ENCODE data around the gene SHROOM3.

The SHROOM3 gene

DNA sequence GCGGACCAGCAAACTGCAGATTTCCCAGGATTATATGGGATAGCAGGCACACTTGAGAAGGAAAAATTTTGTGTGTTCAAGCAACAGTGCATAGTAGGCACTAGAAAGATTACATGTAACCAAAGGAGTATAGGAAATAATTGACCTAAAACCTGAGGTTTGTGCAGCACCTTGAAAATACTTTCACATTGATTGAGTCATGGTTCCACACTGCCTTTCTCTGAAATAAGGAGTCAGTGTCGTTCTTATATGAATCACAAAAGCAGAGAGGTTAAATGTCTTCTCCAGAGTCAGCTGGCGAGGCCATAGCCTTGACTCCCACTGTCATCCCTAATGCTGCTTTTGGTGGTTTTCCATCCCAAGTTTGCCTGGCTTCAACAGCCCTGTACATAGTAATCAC lies 324.0 kb downstream of the SHROOM3 start:
- no peak for DNase-seq

DNA sequence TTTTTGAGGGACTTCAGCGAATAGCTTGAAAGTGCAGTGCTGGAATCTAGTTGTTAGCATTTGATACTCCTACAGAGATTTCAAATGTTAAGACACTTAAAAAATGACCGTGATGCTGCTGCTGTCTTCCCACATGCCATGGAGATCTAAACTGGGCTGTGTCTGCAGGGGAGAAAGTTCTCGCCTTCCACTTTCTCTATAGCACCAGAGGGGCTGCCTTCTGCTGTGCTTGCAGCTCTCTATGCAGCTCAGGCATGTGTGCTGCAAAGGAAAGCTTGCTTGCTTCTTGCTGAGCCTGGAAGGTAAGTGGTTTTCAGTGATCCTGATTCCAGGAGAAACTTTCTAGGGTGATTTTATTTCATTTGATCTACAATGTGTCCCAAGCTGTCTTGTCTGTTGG lies 325.2 kb downstream of the SHROOM3 start:
- DNase-seq = no peak

- DNase-seq = no peak
Measured at GRCh38 chr4:76762137-76763130, 327.4 kb downstream of the SHROOM3 start.

DNA sequence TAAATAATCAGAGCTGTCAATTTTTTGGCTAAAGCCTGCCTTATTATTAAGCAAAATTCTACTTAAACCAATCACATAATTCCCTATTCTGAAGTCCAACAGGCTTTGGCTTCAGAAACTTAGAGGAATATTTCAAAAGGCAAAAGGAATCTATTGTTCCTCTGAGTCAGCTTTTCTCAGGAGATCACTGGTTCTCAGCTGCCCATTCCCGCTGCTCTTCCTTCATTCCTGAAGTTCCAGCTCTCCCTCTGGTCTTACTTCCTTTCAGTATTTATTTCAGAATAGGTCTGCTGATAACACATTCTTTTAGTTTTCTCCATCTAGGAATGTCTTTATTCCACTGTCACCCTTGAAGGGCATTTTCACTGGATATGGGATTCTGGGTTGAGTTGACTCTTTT lies 329.2 kb downstream of the SHROOM3 start:
- no peak for DNase-seq

DNA sequence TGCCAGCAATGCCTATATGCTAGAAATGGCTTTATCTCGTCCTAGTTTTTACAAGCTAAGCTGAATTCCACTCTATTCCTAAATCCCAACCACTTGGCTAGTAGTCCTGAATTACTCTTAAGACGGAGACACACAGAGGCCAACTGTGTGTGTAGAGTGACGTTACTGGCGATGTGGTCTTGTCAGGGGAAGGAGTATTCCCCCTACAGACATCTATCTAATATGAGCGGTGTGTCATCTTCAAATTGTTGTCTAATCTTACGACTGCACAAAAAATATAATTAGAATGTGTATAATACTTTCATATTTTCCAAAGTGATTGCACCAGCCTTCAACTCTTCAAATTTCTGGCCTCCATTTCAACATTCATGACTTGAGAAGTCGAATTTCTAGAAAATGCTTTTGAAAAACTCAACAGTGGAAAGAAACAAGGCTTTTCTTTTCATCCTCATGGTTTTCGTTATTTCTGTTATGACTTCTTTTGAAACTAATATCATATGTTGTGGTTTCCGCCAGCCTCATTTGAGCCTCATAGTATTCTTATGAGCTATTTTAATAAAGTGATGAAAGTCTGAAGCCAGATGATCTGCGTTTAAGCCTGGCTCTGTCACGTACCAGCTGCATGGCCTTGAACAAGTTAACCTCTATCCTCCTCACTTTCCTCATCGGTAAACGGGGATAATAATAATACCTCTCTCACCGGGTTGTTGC lies 330.6 kb downstream of the SHROOM3 start:
- no peak for DNase-seq

- DNase-seq = no peak
Measured at GRCh38 chr4:76767983-76768382, 333.0 kb downstream of the SHROOM3 start.

- no peak for DNase-seq
Measured at GRCh38 chr4:76772498-76773106, 337.6 kb downstream of the SHROOM3 start.

GRCh38 chr4:76773766-76774165 lies 338.7 kb downstream of the SHROOM3 start:
- no peak for DNase-seq

DNA sequence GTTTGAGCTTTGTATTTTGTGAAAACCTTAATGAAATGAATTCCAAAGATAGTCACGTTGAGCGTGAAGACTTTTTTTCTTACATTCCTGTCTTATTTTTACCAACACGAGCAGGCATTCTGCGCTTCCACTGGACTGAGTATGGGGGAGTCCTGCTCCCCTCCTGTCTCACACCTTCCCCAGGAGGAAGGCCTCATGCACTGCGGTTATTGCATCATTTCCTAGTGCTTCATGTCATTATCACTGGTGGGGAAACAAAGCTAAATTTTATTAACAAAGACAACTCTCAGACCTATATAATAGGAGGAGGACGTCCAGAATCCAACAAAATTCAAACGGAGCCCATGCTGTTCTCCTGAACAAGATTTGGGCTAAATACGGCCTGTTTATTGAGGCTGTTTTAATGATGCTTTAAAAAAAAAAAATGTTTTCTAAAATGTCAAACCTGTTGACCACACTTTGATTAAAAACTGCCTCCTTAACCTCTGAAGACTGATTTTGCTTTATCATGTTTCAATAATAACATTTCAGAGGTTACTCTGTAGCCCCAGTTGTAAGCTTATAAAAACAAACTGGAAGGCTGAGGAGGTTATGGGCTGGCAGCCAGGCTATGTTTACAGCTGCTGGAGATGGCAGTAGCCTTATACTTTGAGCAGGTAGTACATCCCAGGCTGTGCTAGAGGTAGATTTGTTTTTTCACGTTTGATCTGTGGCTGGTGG lies 344.9 kb downstream of the SHROOM3 start:
- DNase-seq = no peak

DNA sequence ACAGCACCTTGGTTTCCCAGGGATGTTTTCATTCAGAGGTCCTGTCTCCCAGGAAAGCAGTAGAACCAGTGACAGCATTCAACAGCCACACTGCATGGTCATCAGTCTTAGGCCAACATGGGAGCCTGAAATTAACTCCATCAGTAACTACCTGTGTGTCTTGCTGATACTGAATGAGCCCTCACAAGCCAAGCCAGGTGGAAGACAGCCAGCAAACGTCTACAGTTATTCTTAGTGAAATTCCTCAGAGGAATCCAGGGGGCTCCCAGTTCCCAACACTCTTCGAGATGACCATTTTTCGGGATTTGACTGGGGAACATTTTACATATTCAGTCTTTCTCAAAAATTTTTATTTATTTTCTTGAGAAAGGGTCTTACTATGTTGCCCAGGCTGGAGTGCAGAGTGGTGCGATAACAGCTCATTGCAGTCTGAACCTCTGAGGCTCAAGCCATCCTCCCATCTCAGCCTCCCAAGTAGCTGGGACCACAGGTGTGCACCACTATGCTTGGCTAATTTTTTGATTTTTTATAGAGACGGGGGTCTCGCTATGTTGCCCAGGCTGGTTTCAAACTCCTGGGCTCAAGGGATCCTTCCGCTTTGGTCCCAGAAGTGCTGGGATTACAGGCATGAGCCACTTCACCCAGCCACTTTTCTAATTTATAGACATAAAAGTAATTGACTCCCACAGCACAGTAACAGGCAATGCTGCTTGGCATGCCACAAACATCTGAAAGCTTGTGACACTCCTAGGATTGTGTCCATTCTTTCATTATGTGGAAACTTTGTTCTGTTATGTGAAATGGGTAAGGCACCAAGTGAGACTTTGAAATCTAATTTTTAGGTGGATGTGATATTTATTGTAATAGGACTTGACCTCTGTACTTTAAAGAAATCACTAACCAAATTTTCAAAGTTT lies 346.0 kb downstream of the SHROOM3 start:
- DNase-seq = no peak

- DNase-seq = no peak
Measured at GRCh38 chr4:76781698-76782595, 346.9 kb downstream of the SHROOM3 start.

DNA sequence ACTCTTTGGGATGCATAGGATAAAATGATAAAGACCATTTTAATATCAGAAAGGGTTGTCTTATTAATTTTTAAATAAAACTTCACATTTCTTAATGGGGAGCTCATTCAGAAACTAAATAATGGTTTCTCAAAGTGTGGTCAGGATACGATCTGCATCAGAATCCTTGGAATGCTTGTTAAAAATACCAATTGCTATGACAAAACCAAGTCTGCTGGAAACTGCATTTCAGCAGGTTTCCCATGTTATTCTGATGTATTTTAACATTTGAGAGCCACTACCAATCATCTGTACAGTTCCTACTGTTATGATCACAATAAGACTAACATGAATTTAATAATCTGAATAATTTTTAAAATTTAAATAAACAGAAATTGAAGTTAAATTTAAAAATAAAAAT lies 347.8 kb downstream of the SHROOM3 start:
- DNase-seq = no peak

- no peak for DNase-seq
Measured at GRCh38 chr4:76783836-76784235, 348.8 kb downstream of the SHROOM3 start.

DNA sequence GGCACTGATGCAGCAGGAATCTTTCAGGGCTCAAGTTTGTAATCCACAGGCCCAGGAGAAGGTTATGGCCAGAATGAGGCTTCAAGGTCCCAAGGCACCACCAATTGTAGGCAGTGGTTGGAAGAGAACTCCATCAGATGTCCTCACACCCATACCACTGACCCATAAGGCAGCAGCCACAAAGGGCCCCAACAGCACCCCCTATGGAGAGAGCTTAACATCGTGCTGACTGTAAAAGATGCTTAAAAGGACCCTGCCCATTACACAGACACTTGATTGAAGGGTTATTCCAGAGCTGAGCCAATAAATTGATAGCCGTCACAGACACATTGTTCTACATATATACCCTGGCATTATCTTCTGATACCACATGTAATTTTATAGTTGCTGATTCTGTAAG lies 349.2 kb downstream of the SHROOM3 start:
- DNase-seq = no peak

- DNase-seq = no peak
Measured at GRCh38 chr4:76787898-76788297, 352.9 kb downstream of the SHROOM3 start.

DNA sequence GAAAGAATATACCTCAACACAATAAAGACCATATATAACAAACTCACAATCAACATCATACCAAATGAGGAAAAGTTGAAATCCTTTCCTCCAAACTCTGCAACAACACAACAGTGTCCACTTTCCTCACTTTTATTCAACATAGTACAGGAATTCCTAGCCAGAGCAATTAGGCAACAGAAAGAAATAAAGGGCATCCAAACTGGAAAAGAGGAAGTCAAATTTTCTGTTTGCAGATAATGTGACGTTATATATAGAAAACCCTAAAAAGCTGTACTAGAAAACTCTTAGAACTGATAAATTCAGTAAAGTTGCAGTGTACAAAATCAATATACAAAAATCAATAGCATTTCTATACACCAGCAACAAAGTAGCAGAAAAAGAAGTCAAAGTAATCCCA lies 355.3 kb downstream of the SHROOM3 start:
- DNase-seq = no peak

- DNase-seq = no peak
Measured at GRCh38 chr4:76791479-76791878, 356.4 kb downstream of the SHROOM3 start.

DNA sequence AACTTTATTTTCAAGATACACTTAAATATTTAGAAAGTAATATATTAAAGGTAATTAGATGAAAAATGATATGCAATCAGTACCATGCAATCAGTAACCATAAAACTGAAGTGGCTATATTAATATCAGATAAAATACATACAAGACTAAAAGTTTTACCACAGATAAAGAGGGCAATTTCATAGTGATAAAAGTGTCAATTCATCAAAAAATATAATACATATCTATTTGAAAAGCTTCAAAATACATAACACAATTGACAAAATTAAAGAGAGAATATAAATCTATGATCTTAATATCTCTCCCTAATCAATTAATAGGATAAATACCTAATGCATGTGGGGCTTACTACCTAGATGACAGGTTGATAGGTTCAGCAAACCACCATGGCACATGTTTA lies 357.4 kb downstream of the SHROOM3 start:
- DNase-seq = no peak

DNA sequence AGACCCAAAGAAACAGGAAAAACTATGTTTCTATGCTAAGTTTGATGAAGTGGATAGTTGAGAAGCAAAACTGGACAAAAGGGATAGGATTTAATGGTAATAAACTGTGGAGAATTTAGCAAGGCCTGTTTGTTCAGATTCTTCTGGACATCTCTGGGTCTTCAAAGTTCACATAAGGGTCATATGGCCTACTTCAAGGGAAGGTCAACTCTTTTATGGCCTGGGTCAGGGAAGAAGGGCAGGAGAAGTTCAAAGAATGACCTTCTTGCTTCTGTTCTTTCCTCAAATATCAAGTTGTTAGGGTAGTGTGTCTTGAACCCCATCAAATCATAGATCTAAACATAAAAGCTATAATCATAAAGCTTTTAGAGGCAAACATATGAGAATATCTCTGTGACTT lies 360.2 kb downstream of the SHROOM3 start:
- DNase-seq = no peak

DNA sequence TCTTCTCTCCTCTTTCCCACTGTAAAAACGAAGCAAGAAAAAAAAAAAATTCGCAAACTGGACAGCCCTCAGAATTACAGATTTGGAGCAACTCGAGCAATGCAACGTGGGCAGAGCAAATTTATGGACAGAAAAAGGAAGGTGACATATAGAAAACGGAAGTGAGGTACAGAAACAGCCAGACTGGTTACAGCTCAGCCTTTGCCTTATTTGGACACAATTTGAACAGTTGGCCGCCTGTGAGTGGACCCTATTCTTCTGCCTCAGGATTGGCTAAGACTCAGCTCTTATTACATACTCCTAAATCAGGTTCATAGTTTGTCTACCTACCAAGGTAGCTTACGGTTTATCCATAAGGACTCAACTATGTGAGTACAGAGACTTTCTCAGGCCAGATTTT lies 364.1 kb downstream of the SHROOM3 start:
- no peak for DNase-seq

GRCh38 chr4:76799718-76800117 lies 364.7 kb downstream of the SHROOM3 start:
- DNase-seq = no peak

Data from CD4-positive, alpha-beta T cell treated with Interleukin-4 for 1 hour (primary cell).